GM04504 (cell line): Measurements from ENCODE around the gene ITIH5.
A peak's percentile ranks its signal among the peaks of the same experiment; 100 is the strongest.

Source experiments
- DNase-seq: peaks from one replicate; pipeline ENCODE4 v3.0.0-alpha.2; 2012; ENCODE audit warnings: low read depth

The ITIH5 gene

DNA sequence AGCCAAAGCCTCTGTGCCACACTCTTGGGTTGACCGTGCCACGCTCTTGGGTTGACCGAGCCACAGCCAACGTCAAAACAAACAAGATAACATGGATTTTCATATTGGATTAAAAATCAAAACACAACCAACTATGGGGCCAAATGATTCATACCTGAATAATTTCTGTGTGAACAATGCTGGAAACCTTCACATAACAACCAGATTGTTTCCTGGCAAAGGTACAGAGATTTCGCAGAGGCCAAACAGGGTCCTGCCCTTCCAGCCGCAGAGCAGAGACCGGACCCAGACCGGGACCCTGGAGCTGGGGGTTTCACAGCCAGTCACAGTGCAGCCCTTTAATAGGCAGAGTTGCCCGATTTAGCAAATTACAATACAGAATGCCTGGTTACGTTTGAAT lies 40.5 kb downstream of the ITIH5 start:
- no peak for DNase-seq

DNA sequence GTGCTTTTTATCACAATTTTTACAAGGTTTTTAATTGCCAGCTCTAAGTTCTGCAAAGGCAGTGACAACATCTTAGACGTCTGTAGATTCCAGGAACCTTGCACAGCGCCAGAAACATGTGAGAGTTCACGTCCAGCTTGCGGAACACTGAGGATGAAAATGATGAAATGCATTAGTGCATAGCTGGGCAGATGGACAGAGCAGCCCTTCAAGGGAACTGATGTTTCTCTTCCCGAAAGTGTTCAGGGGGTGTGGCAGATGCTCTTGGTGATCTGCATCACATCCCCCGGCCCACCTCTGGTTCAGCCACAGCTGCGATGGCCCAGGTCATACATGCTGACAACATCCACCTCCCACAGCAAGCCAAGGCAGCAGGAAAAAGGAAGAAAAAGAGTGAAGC lies 40.9 kb downstream of the ITIH5 start:
- no peak for DNase-seq

GRCh38 chr10:7625009-7625408 lies 41.8 kb downstream of the ITIH5 start:
- DNase-seq: no peak

GRCh38 chr10:7622969-7623368 lies 43.8 kb downstream of the ITIH5 start:
- DNase-seq: no peak

- DNase-seq: no peak
Measured at GRCh38 chr10:7618461-7618860, 48.3 kb downstream of the ITIH5 start.

GRCh38 chr10:7611909-7612308 lies 54.9 kb downstream of the ITIH5 start:
- no peak for DNase-seq

DNA sequence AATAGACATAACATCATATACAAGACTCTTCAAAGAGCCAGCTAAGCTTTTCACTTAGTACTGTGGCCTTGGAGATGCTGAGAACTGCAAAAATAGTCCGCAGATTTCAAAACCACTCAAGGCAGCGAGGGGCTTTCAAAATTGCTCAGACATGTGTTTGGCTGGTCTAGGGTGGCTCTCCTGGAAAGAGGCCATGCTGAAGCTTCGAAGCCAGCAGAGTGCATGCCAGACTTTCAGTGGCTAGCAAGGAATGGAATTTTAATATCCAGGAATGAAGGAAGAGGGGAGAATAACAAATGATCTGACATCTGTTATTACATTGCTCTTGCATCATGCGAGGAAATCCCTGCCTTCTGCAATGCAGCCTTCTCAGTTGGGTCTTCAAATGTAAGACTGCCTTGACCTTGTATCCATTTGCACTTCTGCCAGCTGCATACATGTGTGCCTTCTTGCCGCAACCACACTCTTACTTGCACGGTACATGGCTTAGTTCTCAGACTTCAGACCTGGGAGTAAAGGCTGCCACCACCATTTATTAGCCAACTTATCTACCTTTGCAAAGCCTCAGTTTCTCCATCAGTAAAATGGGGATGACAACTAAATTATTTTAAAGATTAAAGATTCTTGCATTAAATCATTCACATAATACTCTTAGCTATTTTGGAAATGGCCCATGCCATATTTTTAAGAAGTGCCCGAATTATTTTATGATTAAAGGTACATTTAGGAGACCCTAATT lies 55.9 kb downstream of the ITIH5 start:
- DNase-seq: peak; percentile 89

DNA sequence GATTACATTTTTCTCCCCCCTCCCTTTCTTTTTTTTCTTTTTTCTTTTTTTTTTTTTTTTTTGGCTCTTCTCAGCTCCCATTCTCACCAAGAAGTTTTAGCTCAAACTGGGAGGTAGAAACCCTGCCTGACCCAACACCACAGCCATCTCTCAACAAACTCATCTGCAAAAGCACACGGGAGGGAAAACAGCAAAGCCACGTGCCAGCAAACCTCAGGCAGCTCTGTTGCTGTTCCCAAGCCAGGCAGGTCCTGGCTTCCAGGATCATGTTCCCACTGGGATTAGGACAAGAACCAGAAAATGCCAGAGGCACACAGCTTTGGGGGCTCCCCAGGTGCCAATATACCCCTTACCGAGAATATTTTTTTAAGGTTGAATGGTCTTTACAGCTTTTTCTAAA lies 56.7 kb downstream of the ITIH5 start:
- DNase-seq: no peak

DNA sequence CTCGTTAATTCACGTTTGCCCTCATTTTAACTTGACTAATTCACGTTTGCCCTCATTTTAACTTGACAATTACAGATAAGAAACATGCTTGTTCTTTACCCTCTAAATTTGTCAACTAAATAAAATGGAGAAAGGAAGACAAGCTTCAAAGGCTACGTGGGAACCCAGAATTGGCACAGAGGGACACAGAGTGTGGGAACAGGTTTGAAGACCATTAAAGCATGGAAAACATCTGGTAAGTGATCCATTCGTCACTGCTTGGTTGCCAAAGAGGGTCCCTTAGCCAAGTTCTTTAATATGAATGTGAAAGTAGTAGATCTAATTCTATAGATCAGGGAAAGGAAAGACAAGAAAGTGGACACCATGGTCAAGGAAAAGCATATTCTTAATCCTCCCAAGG lies 57.2 kb downstream of the ITIH5 start:
- no peak for DNase-seq

DNA sequence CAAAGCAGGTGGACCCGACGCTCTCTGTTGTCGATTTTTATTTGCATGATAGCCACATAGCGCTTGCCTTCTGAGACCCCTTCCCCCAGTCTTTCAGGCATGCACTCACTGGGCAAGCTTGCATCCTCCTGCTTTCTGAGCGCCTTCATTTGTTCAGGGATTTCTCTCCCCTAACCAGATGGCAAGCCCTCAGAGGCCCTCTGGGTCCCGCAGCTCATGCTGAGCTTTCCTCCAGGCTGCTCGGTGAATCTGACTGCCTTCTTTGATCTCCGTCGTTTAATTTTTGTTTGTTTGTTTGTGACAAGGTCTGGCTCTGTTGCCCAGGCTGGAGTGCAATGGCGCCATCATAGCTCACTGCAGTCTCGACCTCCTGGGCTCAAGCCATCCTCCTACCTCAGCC lies 58.8 kb downstream of the ITIH5 start:
- no peak for DNase-seq

- DNase-seq: no peak
Measured at GRCh38 chr10:7606951-7607404, 59.8 kb downstream of the ITIH5 start.

GRCh38 chr10:7605565-7606295 lies 61.0 kb downstream of the ITIH5 start:
- no peak for DNase-seq

- no peak for DNase-seq
Measured at GRCh38 chr10:7601023-7601656, 65.6 kb downstream of the ITIH5 start.

DNA sequence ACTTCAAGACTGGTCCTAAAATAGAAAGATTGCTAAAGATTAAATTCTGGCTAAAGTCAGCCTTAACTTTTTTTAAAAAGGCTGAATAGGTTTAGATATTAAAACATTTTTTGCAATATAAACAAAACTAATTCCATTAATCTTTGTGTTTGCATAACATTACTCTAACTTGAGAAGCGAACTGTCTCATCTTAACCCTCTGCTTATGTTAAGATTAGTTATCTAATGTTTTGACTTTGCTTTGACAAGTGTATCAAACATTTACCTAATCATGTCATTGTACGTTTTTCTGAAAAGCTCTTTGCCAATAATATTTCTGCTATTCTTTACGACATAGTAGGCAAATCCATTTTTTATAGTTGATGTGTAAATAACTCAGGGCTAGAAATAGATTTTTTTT lies 68.0 kb downstream of the ITIH5 start:
- no peak for DNase-seq

- no peak for DNase-seq
Measured at GRCh38 chr10:7596356-7596755, 70.4 kb downstream of the ITIH5 start.

DNA sequence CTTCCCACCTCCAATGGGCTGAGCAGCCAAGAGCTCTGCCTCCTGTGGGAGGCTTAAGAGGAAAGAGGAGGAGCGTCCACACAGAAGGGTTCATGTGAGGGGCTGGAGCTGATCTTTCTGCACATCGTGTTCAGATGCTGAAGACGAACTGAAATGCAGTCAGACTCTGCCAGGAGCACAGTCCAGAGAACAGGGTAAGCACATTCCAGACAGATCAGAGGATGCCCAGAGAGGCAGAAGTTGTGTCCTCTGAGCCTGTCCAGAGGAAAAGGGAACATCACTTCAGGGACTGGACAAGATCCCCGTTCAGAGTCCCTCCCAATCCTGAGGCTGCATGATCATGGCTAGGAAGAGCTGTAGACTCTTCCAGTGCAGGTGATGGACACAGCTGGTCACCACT lies 72.9 kb downstream of the ITIH5 start:
- DNase-seq: no peak

DNA sequence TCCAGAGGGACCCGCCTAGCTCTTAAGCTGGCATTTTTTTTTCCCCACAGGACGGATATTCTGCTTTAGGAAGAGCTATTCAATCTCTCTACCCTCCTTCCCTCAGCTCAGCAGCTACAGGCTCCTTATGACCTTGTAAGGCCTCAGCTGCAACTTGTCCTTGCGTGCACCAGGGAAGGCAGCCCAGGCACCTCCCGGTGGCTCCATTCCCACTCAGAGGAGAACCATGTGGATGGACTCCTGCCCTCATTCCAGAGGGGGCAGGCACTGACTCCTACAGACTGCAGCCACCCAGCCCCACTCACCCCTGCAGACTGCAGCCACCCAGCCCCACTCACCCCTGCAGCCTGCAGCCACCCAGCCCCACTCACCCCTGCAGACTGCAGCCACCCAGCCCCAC lies 73.7 kb downstream of the ITIH5 start:
- DNase-seq: no peak

DNA sequence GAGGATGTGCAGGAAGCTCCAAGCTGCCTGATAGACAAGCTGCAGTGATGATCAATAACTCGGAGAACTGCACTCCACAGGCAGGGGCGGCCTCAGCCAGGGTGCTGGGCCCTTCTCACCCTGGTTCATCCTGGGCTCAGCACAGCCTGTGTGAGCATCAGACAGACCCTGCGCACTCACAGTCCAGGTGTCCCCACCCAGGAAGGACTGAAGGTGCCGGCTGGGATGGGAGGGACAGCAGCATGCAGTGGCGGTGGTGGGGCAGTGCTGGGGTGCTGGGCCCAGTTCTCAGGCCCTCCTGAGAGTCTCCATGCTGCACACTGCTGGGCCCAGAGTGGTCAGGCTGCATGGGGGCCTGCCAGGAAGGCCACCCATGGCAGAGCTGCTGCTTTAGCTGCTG lies 74.1 kb downstream of the ITIH5 start:
- no peak for DNase-seq

- no peak for DNase-seq
Measured at GRCh38 chr10:7590271-7590670, 76.5 kb downstream of the ITIH5 start.

- no peak for DNase-seq
Measured at GRCh38 chr10:7589748-7590147, 77.0 kb downstream of the ITIH5 start.

DNA sequence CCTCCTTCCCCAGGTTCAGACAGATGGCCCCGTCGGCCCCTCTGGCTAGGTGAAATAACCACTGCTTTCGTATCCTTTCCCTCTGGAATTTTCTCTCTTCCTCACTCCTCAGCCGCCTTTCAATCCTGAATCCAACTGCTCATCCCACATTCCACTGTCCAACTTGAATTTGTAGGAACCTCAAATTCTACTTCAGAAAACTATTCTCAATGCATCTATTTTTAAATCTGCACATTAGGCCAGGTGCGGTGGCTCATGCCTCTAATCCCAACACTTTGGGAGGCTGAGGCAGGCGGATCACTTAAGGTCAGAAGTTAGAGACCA lies 78.9 kb downstream of the ITIH5 start:
- no peak for DNase-seq

DNA sequence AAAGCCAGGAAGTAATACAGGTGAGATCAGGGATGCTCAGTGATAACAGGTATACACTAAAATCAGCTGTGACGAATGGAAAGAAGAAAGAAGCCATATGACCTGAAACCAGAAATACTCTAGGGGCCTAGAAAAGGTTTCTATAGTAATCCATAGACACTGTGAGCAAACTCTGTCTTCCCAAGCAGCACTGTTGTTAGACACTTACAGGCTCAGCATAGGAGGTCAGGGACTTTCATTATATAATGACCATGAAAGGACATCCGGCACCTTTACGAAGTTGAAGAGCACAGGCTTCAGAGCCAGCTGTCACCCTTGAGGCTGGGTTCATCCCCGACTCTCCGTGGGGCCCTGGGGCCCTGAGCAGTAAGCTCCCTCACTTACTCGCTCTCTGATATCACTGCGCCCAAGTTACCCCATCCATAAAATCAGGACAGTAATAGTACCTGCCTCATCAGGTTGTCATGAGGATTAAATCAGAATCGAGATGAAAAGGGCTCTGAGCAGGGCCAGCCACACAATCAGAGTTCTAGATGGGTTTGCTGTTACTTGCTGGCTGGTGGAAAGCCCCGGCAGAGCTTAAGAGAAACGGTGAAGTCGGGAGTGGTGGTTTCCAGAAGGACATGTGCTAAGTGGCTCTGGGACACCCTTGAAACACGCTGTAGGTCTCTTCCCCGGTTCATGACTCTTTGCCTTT lies 79.5 kb downstream of the ITIH5 start:
- no peak for DNase-seq

DNA sequence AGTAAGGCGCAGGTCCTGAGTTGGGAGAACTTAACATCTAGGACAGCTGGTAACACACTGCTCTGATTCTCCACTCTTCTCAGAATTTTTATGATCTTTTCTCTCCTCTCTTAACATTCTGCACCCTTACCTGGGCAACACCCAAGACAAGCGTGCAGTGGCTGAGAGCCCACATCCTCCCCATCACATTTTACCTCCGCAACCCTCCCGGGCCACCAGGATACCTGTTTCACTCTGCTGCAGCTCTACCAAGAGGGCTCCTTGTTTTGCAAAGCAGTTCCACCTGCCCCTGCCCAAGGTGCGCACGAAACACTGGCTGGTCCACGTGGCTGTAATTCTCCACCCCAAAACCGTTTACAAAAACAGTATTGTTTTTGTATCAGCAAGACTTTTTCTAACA lies 81.5 kb downstream of the ITIH5 start:
- no peak for DNase-seq
